ENCODE results near the gene LPCAT4.

LPCAT4 gene

GRCh38 chr15:34329006-34329405 is 38.0 kb downstream of the LPCAT4 start:
- ChIA-PET POLR2A (ENCODE audit: low non-redundant PET) (no interaction called here), CTCF (interaction anchor here (1.0 to 2.3 kb wide), 2 partner anchors 14 to 38 kb away, joined by 4 to 9 read pairs; partner anchors contain the start of genes LPCAT4, NOP10 and NUTM1)
- no peak for TF ChIP-seq CTCF (conservative IDR thresholded peaks at IDR 0.05; ENCODE audit: low read depth)
- H3K27ac ChIP-seq: no peak overlapping the region
- DNase-seq (ENCODE audit: low spot score): no peak

- CTCF ChIA-PET: interaction anchor here (0.8 kb wide), 1 partner anchor 227 kb away, joined by 3 read pairs; no protein-coding TSS in a partner anchor
- POLR2A ChIA-PET (ENCODE audit: low non-redundant PET): no interaction called here
- H3K27ac ChIP-seq: no peak overlapping the region
- TF ChIP-seq CTCF (conservative IDR thresholded peaks at IDR 0.05; ENCODE audit: low read depth): no peak
- no peak for DNase-seq (ENCODE audit: low spot score)
Measured at GRCh38 chr15:34327906-34328305, 39.1 kb downstream of the LPCAT4 start.

GRCh38 chr15:34325368-34325767 is 41.6 kb downstream of the LPCAT4 start:
- H3K27ac ChIP-seq: no peak overlapping the region
- ChIA-PET CTCF (interaction anchor here (0.6 to 0.7 kb wide), 2 partner anchors 43 to 559 kb away, joined by 3 to 5 read pairs; no protein-coding TSS in a partner anchor), POLR2A (ENCODE audit: low non-redundant PET) (no interaction called here)
- no peak for TF ChIP-seq CTCF (conservative IDR thresholded peaks at IDR 0.05; ENCODE audit: low read depth)
- DNase-seq (ENCODE audit: low spot score): no peak

- no peak for TF ChIP-seq CTCF (conservative IDR thresholded peaks at IDR 0.05; ENCODE audit: low read depth)
- no peak overlapping the region for H3K27ac ChIP-seq
- no peak for DNase-seq (ENCODE audit: low spot score)
- POLR2A ChIA-PET (ENCODE audit: low non-redundant PET): no interaction called here
- CTCF ChIA-PET: interaction anchor here (0.7 to 1.0 kb wide), 2 partner anchors 43 kb away, joined by 3 to 5 read pairs; no protein-coding TSS in a partner anchor
Measured at GRCh38 chr15:34324933-34325332, 42.1 kb downstream of the LPCAT4 start.

- TF ChIP-seq CTCF (conservative IDR thresholded peaks at IDR 0.05; ENCODE audit: low read depth): no peak
- ChIA-PET CTCF (no interaction called here), POLR2A (ENCODE audit: low non-redundant PET) (no interaction called here)
- H3K27ac ChIP-seq: no peak overlapping the region
- no peak for DNase-seq (ENCODE audit: low spot score)
Measured at GRCh38 chr15:34323217-34323616, 43.8 kb downstream of the LPCAT4 start.

GRCh38 chr15:34318277-34319079 is 48.5 kb downstream of the LPCAT4 start:
- DNase-seq (ENCODE audit: low spot score): peak; percentile 83
- TF ChIP-seq CTCF (conservative IDR thresholded peaks at IDR 0.05; ENCODE audit: low read depth): no peak

More at GRCh38 chr15:34318277-34319079, 48.5 kb downstream of the LPCAT4 start:
- ChIA-PET CTCF (interaction anchor here (0.7 kb wide), 2 partner anchors 49 to 132 kb away, joined by 3 read pairs; no protein-coding TSS in a partner anchor), POLR2A (ENCODE audit: low non-redundant PET) (no interaction called here)
- H3K27ac ChIP-seq: peak overlapping the region; percentile 40; the same call in 1 of the 2 replicates
